Right hindlimb (tissue), 1 donor: ENCODE measurements around the gene DGAT2.
"Not testable (repeated sequence)": the region's sequence is repeated elsewhere in the genome, so short reads cannot be mapped to it uniquely, and the experiment has no call there.

Experiments used
- DNase-seq: peaks from one replicate; pipeline ENCODE4 v3.0.0-alpha.2; 2018

DGAT2 gene

DNA sequence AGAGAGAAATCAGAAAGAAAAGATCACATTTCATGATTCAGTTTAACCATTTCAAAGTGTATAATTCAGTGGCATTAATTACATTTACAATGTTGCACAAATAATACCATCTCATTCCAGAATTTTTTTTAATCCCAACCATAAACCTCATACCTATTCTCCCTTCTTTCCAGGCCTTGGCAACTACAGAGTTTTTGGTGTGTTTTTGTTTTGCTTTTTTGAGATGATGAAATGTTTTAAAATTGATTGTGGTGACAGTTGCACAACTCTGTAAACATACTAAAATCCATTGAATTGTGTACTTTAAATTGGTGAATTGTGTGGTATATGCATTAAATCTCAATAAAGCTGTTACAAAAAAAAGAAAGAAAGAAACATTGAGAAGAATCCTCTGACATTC is 13.6 kb upstream of the DGAT2 start:
- not testable (repeated sequence) for DNase-seq

- no peak for DNase-seq
Measured at GRCh38 chr11:75757651-75758050, 10.9 kb upstream of the DGAT2 start.

DNA sequence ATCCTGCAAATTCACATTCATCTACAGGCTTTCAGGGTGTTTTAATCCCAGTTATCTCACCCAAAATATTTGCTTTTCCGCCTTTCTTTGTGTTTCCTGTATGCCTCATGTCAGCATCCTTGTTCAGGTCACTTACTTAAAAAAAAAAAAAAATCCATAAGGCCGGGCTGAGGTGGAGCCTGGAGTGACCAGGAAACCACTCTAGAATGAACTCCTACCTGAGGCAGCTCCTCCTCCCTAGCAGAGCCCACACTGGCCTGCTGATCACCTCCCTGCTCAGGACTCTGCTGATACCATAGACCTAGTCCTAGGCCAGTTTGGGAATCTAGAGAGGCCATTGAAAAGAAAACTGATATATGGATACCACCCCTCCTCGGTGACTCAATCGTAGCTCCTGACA is 8.7 kb upstream of the DGAT2 start:
- DNase-seq, result no peak

GRCh38 chr11:75760243-75760642 is 8.3 kb upstream of the DGAT2 start:
- no peak for DNase-seq

DNA sequence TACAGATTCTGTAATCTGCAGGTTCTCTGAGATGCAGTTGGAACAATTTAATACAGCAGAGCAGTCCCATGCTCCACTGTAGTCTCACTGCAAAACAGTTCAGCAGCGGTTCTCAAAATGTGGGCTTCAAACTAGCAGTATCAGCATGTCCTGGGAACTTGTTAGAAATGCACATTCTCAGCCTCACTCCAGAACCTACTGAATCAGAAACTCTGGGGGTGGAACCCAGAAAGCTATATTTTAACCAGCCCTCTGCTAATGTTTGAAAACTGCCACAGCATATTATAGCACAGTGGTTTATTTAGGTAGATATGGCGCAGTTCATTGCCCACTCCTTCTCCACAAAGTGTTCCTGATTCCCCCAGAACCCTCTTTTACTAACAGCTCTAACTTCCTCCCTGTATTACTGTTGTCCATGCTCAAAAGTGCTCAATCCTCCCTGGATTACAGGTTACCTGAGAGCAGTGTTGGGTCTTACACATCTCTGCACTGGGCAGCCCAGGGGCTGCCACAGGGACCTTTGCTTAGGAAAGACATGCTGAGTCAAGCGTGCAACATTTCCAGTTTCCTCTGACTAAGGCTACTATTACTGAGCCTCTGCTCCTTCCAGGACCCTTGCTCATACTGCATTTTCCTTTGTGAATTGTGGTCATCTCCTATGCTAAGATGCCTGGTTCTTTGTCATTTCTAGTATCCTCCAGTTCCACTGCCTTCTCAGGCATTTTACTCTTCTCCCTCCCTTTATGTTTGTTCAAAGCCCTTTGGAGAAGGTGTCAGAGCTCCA is 7.7 kb upstream of the DGAT2 start:
- no peak for DNase-seq

DNA sequence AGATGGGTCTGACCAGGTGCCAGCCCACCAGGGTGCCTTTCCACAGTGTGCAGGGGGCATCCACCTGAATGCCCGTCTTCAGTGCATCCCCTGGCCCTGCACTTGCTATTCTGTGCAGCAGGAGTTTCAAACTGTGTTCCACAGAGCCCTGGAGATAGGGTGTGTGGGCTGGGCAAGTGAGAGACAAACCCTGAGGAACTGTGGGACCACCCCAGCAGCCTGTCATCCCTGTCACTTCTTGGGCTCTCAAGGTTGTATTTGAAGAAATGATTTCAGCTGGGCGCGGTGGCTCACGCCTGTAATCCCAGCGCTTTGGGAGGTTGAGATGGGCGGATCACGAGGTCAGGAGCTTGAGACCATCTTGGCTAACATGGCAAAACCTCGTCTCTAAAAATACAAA is 6.4 kb upstream of the DGAT2 start:
- DNase-seq, result no peak

- DNase-seq, result no peak
Measured at GRCh38 chr11:75762885-75763284, 5.7 kb upstream of the DGAT2 start.

DNA sequence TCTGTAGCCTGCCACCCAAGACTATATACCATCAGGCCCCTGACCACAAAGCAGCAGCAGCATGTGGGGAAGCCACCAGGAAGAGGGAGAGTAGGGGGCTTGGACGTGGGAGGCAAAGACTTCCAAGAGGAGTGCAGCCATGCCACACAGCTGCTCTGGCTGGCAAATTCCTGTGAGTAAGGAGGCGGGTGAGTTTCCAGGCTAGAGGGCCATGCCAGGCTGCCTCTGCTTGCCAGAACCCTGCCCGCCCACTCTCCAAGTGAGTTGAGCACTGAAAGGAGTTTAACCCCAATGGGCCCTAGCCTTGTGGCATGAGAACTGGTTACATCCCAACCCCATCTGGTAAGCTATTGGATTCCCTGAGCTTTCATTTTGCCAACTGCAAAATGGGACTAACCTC is 4.7 kb upstream of the DGAT2 start:
- no peak for DNase-seq

GRCh38 chr11:75765116-75765515 is 3.5 kb upstream of the DGAT2 start:
- no peak for DNase-seq

GRCh38 chr11:75766443-75767227 is 1.9 kb upstream of the DGAT2 start:
- DNase-seq, result no peak

GRCh38 chr11:75767228-75767572 is 1.4 kb upstream of the DGAT2 start:
- DNase-seq, result no peak

DNA sequence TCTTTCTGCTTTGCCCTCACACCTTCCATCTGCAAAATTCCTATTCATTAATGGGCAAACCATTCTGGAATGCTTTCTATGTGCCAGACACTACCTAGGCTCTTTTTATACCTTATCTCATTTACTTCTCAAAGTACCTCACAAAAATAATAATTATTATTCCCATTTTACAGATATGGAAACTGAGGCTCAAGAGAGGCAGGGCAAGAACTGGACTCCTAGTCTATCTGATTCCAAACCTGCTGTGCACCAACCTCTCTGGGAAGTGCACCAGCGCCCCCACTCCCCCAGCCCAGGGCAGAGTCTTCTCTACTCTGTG is 826 bp upstream of the DGAT2 start:
- DNase-seq, result no peak

GRCh38 chr11:75768909-75769771 is 562 bp downstream of the DGAT2 start:
- DNase-seq, result no peak

DNA sequence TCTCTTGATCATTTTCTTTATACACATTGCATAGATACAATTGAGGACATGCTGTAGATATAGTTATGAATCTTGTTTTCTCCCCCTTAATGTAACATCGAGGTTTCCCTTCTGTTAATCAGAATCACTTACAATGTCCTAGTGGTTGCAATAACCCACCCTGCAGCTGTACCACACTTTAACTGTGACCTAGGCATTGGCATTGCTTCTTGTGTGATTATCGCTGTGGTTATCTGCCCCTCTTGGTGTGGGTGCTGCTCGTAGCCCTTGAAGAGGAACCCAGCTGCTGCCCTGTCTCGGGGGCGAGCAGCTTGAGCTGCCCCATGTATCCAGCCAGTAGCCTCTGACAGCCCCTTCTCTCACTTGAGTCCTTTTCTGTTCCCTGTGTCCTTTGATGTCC is 1.5 kb downstream of the DGAT2 start:
- DNase-seq, result no peak

DNA sequence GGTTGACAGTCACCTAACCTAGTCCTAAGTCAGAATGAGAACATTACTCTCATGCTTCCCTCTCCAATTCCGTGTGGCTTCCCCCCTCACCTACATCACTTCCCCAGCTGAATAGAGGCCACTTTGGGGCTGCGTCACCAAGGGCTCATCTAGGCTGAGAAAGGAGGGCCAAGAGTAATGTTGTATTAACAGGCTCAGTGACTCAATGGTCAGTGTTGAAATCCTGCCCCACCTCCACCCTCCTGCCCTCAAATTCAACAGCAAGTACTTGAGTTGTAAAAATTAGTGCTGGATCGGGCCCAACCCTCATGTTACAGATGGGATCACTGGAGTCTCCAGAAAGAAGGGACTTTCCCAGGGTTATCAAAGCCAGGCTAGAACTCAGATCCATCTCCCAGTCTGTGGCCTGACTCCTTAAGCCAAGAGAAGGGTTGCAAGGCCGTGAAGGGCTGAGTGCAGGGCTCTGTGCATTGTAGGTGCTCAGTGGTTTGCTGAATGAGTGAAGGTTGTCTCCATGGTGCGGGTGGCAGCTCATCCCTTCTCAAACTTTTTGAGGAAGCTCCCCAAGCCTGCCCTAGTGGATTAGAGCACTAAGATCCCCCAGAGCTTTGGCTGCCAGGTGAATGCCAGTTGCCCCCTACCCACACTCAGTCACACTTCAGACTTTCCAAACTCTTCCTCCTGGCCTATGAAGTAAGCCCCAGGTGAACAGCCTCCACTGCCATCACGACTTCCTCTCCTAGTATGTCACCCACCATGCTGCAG is 3.2 kb downstream of the DGAT2 start:
- no peak for DNase-seq

- DNase-seq, result no peak
Measured at GRCh38 chr11:75773595-75774353, 5.2 kb downstream of the DGAT2 start.

- DNase-seq, result no peak
Measured at GRCh38 chr11:75775056-75775455, 6.5 kb downstream of the DGAT2 start.

DNA sequence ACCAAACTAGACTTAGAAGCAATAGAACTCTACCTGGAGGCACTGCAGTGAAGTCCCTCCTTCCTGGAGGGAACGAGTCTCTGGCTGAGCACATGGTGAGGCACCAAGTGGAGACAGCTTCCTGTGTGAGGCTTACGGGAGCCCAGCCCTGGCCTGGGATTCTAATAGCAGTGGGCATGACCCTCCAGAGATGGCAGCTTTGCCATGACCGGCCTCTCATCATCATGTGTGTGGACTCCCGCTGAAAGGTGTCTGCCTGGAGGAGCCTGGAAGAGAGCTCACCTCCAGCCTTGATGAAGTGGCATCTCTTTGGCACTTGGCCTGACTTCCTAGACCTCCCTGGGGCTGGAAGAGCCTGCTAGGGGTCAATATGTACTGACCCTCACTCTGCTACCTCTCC is 8.0 kb downstream of the DGAT2 start:
- no peak for DNase-seq

DNA sequence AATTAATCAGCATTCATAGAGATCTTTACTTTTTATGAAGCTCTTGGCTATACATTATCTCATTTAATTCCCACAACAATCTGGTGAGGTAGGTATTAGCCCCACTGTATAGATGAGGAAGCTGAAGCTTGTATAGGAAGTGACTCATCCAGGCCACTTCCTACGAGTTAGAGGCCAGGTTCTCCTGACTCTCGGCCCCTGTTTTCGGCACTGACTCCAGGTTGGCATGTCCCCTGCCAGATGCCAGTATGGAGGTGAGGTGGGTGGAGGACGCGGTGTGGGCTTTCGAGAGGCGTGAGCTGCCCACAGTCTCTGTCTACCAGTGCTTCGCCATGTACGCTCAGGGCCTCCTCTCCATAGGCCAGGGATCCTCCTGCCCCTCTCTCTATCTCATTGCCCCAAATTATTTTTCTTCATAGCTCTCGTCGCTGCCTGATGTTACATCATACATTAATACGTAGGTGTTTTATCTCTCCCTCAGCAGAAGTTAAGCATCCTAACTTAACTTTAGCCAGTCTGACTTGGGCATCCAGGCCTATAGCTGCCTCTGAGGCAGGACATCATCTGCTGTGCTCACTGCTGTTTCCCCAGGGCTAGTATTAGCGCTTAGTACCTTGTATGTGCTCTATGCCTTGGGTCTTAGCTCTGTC is 9.0 kb downstream of the DGAT2 start:
- no peak for DNase-seq

- no peak for DNase-seq
Measured at GRCh38 chr11:75778962-75779361, 10.4 kb downstream of the DGAT2 start.

- no peak for DNase-seq
Measured at GRCh38 chr11:75779960-75780359, 11.4 kb downstream of the DGAT2 start.

GRCh38 chr11:75780888-75781287 is 12.3 kb downstream of the DGAT2 start:
- no peak for DNase-seq
